ENCODE data around the gene TMEM163. TPM values are rescaled to one million over a fixed set of nuclear protein-coding genes. Genes with fewer than 3 reads are reported as not detected.
A peak's percentile ranks its signal among the peaks of the same experiment; 100 is the strongest.
"Not testable (repeated sequence)": the region's sequence is repeated elsewhere in the genome, so short reads cannot be mapped to it uniquely, and the experiment has no call there.

TMEM163 gene
- polyA plus RNA-seq, 3 donors: 0.01 TPM; not detected in 2

DNA sequence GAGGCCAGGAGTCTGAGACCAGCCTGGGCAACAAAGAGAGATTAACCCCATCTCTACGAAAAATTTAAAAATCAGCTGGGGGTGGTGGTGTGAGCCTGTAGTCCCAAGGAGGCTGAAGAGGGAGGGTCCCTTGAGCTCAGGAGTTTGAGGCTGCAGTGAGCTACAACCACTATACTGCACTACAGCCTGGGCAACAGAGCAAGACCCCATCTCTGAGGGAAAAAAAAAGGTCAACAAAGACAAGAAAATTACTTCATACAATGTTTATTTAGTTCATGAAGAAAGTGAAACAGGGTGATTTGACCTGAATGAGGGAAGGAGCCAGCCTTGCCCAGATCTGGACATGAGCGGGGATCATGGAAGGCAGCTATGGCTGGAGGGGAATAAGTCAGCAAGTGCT, 59.1 kb downstream of the TMEM163 start:
- DNase-seq: no peak
- Histone ChIP-seq H3K9me3 (replicated peaks in 1 of 2; ENCODE audit: control insufficient read depth in 1 of 2, insufficient read depth in 1 of 2, low read length in 2 of 2) (no peaks in the 10 kb centered on the region), H3K9ac (ENCODE audit: insufficient read depth, low read length, poor library complexity, severe bottlenecking) (no peak overlapping the region), H3K79me2 (ENCODE audit: insufficient read depth, low read length) (no peaks in the 10 kb centered on the region), H3K4me2 (replicated peaks; ENCODE audit: extremely low read depth, low read length, poor library complexity, severe bottlenecking) (no peak overlapping the region), H4K20me1 (ENCODE audit: insufficient read depth, low read length) (no peaks in the 10 kb centered on the region), H3K4me1 (ENCODE audit: control insufficient read depth in 1 of 2, insufficient read depth in 2 of 2, low read length in 2 of 2) (no peaks in the 10 kb centered on the region), H3K4me3 (replicated peaks in 1 of 3; ENCODE audit: low read depth in 2 of 3, low read length in 3 of 3) (no peak overlapping the region), H3K36me3 (replicated peaks in 1 of 2; ENCODE audit: control insufficient read depth in 1 of 2, insufficient read depth in 2 of 2, low read length in 2 of 2) (no peaks in the 10 kb centered on the region), H3K27me3 (ENCODE audit: control insufficient read depth in 2 of 2, insufficient read depth in 2 of 2, low read length in 2 of 2) (no peaks in the 10 kb centered on the region), H3K27ac (ENCODE audit: low read depth in 1 of 2, low read length in 2 of 2) (no peak overlapping the region), H2AFZ (ENCODE audit: insufficient read depth, low read depth, low read length, poor library complexity, severe bottlenecking) (no peak overlapping the region)
- Mint-ChIP-seq H3K4me1 (no peaks in the 10 kb centered on the region), H3K36me3 (no peaks in the 10 kb centered on the region), H3K27ac (peak overlapping the region in 1 of 7 donors; percentile 16), H3K27me3 (ENCODE audit: low read depth in 3 of 3) (peaks cover 0 to 5% (median 2%) of the 10 kb centered on the region in 3 donors), H3K4me3 (no peak overlapping the region), H3K9me3 (peaks cover 0 to 2% (median 0%) of the 10 kb centered on the region in 7 donors)
- WGBS (ENCODE audit: insufficient coverage): 100% methylated on average over 1 of the region's 2 CpGs
- intact Hi-C loops (cut with micrococcal nuclease): no loop called here
- TF ChIP-seq, protein P1, sequence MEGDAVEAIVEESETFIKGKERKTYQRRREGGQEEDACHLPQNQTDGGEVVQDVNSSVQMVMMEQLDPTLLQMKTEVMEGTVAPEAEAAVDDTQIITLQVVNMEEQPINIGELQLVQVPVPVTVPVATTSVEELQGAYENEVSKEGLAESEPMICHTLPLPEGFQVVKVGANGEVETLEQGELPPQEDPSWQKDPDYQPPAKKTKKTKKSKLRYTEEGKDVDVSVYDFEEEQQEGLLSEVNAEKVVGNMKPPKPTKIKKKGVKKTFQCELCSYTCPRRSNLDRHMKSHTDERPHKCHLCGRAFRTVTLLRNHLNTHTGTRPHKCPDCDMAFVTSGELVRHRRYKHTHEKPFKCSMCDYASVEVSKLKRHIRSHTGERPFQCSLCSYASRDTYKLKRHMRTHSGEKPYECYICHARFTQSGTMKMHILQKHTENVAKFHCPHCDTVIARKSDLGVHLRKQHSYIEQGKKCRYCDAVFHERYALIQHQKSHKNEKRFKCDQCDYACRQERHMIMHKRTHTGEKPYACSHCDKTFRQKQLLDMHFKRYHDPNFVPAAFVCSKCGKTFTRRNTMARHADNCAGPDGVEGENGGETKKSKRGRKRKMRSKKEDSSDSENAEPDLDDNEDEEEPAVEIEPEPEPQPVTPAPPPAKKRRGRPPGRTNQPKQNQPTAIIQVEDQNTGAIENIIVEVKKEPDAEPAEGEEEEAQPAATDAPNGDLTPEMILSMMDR (IDR thresholded peaks at IDR 0.05): no peak

DNA sequence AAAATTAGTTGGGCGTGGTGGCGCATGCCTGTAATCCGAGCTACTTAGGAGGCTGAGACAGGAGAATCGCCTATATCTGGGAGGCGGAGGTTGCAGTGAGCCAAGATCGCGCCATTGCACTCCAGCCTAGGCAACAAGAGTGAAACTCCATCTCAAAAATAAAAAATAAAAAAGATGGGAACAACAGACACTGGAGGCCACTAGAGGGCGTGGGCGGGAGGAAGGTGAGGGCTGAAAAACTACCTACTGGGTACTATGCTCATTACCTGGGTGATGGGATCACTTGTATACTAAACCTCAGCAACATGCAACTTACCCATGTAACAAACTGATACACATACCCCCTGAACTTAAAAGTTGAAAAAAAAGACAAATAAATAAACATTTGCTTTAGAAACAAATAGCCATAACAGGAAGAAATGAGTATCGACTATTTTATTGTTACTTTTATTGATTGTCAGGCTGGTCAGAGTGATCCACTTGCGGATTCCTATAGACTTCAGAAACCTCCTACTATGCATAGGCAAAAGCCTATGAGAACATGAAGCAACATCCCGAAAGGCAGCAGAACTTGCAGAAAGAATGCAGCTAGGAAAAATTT, 61.0 kb downstream of the TMEM163 start:
- peak in 1 of 3 donors; percentile 3 for DNase-seq
- Mint-ChIP-seq H3K4me3 (no peak overlapping the region), H3K27me3 (ENCODE audit: low read depth in 3 of 3) (peaks cover 0 to 5% (median 0%) of the 10 kb centered on the region in 3 donors), H3K4me1 (no peaks in the 10 kb centered on the region), H3K27ac (no peak overlapping the region), H3K36me3 (no peaks in the 10 kb centered on the region), H3K9me3 (peaks cover 0 to 2% (median 0%) of the 10 kb centered on the region in 7 donors)
- H2AFZ ChIP-seq (ENCODE audit: insufficient read depth, low read depth, low read length, poor library complexity, severe bottlenecking): no peak overlapping the region
- no peaks in the 10 kb centered on the region for H3K9me3 ChIP-seq (replicated peaks in 1 of 2; ENCODE audit: control insufficient read depth in 1 of 2, insufficient read depth in 1 of 2, low read length in 2 of 2)
- no peaks in the 10 kb centered on the region for H3K4me1 ChIP-seq (ENCODE audit: control insufficient read depth in 1 of 2, insufficient read depth in 2 of 2, low read length in 2 of 2)
- no peak overlapping the region for H3K4me2 ChIP-seq (replicated peaks; ENCODE audit: extremely low read depth, low read length, poor library complexity, severe bottlenecking)
- no peak overlapping the region for H3K27ac ChIP-seq (ENCODE audit: low read depth in 1 of 2, low read length in 2 of 2)
- intact Hi-C loops (cut with micrococcal nuclease): no loop called here
- TF ChIP-seq, protein P1 (IDR thresholded peaks at IDR 0.05): peak; percentile 41
- no peak overlapping the region for H3K4me3 ChIP-seq (replicated peaks in 1 of 3; ENCODE audit: low read depth in 2 of 3, low read length in 3 of 3)
- H3K79me2 ChIP-seq (ENCODE audit: insufficient read depth, low read length): no peaks in the 10 kb centered on the region
- H3K27me3 ChIP-seq (ENCODE audit: control insufficient read depth in 2 of 2, insufficient read depth in 2 of 2, low read length in 2 of 2): no peaks in the 10 kb centered on the region
- H3K9ac ChIP-seq (ENCODE audit: insufficient read depth, low read length, poor library complexity, severe bottlenecking): no peak overlapping the region
- WGBS (ENCODE audit: insufficient coverage): 100% methylated on average over 6 of the region's 12 CpGs
- H4K20me1 ChIP-seq (ENCODE audit: insufficient read depth, low read length): no peaks in the 10 kb centered on the region
- no peaks in the 10 kb centered on the region for H3K36me3 ChIP-seq (replicated peaks in 1 of 2; ENCODE audit: control insufficient read depth in 1 of 2, insufficient read depth in 2 of 2, low read length in 2 of 2)

DNA sequence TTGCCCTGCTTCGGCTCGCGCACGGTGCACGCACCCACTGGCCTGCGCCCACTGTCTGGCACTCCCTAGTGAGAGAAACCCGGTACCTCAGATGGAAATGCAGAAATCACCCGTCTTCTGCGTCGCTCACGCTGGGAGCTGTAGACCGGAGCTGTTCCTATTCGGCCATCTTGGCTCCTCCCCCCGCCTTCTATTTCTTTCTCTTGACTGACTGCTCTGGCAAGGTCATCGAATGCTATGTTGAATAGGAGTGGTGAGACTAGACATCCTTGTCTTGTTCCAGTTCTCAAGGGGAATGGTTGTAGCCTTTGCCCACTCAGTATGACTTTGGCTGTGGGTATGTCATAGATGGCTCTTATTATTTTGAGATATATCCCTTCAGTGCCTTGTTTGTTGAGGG, 62.4 kb downstream of the TMEM163 start:
- H3K9me3 Mint-ChIP-seq; H3K27ac Mint-ChIP-seq; H3K4me3 ChIP-seq (replicated peaks in 1 of 3; ENCODE audit: low read depth in 2 of 3, low read length in 3 of 3); H4K20me1 ChIP-seq (ENCODE audit: insufficient read depth, low read length); H3K4me1 ChIP-seq (ENCODE audit: control insufficient read depth in 1 of 2, insufficient read depth in 2 of 2, low read length in 2 of 2); H3K27me3 ChIP-seq (ENCODE audit: control insufficient read depth in 2 of 2, insufficient read depth in 2 of 2, low read length in 2 of 2); intact Hi-C loops (cut with micrococcal nuclease); H3K9ac ChIP-seq (ENCODE audit: insufficient read depth, low read length, poor library complexity, severe bottlenecking); H3K36me3 Mint-ChIP-seq; H3K79me2 ChIP-seq (ENCODE audit: insufficient read depth, low read length); DNase-seq; H3K4me3 Mint-ChIP-seq; H2AFZ ChIP-seq (ENCODE audit: insufficient read depth, low read depth, low read length, poor library complexity, severe bottlenecking); H3K4me2 ChIP-seq (replicated peaks; ENCODE audit: extremely low read depth, low read length, poor library complexity, severe bottlenecking); H3K9me3 ChIP-seq (replicated peaks in 1 of 2; ENCODE audit: control insufficient read depth in 1 of 2, insufficient read depth in 1 of 2, low read length in 2 of 2); H3K36me3 ChIP-seq (replicated peaks in 1 of 2; ENCODE audit: control insufficient read depth in 1 of 2, insufficient read depth in 2 of 2, low read length in 2 of 2); H3K4me1 Mint-ChIP-seq; H3K27ac ChIP-seq (ENCODE audit: low read depth in 1 of 2, low read length in 2 of 2); H3K27me3 Mint-ChIP-seq (ENCODE audit: low read depth in 3 of 3): not testable (repeated sequence)
- WGBS (ENCODE audit: insufficient coverage): no CpG with 5 or more reads among the region's 15 CpGs
